Uterus (tissue), 4 donors: ENCODE data around the gene EIF4A2. TPM values are rescaled to one million over a fixed set of nuclear protein-coding genes. Genes with fewer than 3 reads are reported as not detected.

Experiments
- DNase-seq, 2 donors: peaks; one replicate each; pipeline ENCODE4 v3.0.0-alpha.2; 2019 to 2020
- H3K27ac ChIP-seq, 2 donors: fragments of 200-600 bp; sonication (generic); 1 replicate in 1 of 2; 2 replicates in 1 of 2; pipeline ENCODE4 v1.5.1; 2016 to 2018
- H3K27me3 ChIP-seq, 2 donors: fragments of 200-600 bp; sonication (generic); one replicate each; pipeline ENCODE4 v1.5.1; 2018 to 2019; ENCODE audit warnings: control low read depth in 1 of 2
- H3K36me3 ChIP-seq, 2 donors: fragments of 200-600 bp; sonication (generic); one replicate each; pipeline ENCODE4 v1.5.1; 2019; ENCODE audit warnings: control low read depth in 1 of 2
- H3K4me1 ChIP-seq, 2 donors: fragments of 200-600 bp; sonication (generic); one replicate each; pipeline ENCODE4 v1.5.1; 2018 to 2019; ENCODE audit warnings: control low read depth in 1 of 2
- H3K4me3 ChIP-seq, 2 donors: fragments of 200-600 bp; sonication (generic); 1 replicate in 1 of 2; 2 replicates in 1 of 2; pipeline ENCODE4 v1.5.1; 2018 to 2019; ENCODE audit warnings: mild to moderate bottlenecking in 1 of 2
- H3K9me3 ChIP-seq, 2 donors: fragments of 200-600 bp; sonication (generic); one replicate each; pipeline ENCODE4 v1.5.1; 2019; ENCODE audit warnings: control low read depth in 1 of 2
- POLR2A ChIP-seq, 2 donors: fragments of 450-650 bp; IDR thresholded peaks; one replicate each; pipeline ENCODE4 v1.6.1; 2016; ENCODE audit warnings: antibody characterized with exemption in 2 of 2, mild to moderate bottlenecking in 1 of 2, moderate library complexity in 1 of 2
- intact Hi-C: fragments of 100-400 bp; cut with DNase I; formaldehyde crosslinking; loops from one replicate; pipeline ENCODE4 v1.15.1; 2023; ENCODE audit warnings: low total_unique reads
- total RNA-seq, 4 donors: library from RNA; depleted of rRNA in 3 of 4; stranded (reverse); fragments of >200 nt in 3 of 4; gene quantifications; one replicate each; pipeline versions ENCODE4 v1.1.0 to v1.2.4, GENCODE V29; 2014 to 2023
- TF ChIP-seq, protein P1 (sequence below), 4 experiments: fragments of 200-600 bp in 2 of 4; fragments of 450-650 bp in 2 of 4; sonication (generic) in 2 of 4; IDR thresholded peaks; one replicate each; pipeline ENCODE4 v1.5.1; 2016 to 2019; ENCODE audit warnings: antibody characterized with exemption in 4 of 4, mild to moderate bottlenecking in 2 of 4, moderate library complexity in 1 of 4
- donor health status: DM: yes; HTN: yes; CAD: no.

The EIF4A2 gene
- total RNA-seq, 4 donors from 2014 or later: 429 to 1,121 (median 514) TPM

DNA sequence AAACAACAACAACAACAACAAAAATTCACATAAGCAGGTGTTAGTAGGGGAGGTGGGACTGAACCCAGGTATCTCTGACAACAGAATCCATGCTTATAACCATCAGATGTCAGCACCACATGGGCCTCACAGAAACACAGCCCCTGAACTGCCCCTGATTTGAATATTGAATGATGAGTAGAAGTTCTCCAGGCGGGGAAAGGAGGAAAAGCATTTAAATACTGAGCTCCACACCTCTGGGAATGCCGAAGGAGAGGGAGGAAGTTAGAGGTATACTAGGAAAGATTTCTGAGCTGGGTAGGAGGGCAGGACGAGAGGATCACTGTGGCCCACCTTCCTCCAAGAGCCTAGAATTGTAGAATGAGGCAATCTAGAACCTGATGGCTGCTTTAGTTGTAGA lies 31.9 kb upstream of the EIF4A2 start:
- Histone ChIP-seq H3K4me1 (no peaks in the 10 kb centered on the region), H3K36me3 (no peaks in the 10 kb centered on the region), H3K27me3 (no peaks in the 10 kb centered on the region), H3K9me3 (no peaks in the 10 kb centered on the region), H3K27ac (no peak overlapping the region), H3K4me3 (no peak overlapping the region)
- no peak for DNase-seq
- intact Hi-C loops: no loop called here
- TF ChIP-seq, protein P1, sequence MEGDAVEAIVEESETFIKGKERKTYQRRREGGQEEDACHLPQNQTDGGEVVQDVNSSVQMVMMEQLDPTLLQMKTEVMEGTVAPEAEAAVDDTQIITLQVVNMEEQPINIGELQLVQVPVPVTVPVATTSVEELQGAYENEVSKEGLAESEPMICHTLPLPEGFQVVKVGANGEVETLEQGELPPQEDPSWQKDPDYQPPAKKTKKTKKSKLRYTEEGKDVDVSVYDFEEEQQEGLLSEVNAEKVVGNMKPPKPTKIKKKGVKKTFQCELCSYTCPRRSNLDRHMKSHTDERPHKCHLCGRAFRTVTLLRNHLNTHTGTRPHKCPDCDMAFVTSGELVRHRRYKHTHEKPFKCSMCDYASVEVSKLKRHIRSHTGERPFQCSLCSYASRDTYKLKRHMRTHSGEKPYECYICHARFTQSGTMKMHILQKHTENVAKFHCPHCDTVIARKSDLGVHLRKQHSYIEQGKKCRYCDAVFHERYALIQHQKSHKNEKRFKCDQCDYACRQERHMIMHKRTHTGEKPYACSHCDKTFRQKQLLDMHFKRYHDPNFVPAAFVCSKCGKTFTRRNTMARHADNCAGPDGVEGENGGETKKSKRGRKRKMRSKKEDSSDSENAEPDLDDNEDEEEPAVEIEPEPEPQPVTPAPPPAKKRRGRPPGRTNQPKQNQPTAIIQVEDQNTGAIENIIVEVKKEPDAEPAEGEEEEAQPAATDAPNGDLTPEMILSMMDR (IDR thresholded peaks at IDR 0.05): no peak
- no peak for TF ChIP-seq POLR2A (IDR thresholded peaks at IDR 0.05)

DNA sequence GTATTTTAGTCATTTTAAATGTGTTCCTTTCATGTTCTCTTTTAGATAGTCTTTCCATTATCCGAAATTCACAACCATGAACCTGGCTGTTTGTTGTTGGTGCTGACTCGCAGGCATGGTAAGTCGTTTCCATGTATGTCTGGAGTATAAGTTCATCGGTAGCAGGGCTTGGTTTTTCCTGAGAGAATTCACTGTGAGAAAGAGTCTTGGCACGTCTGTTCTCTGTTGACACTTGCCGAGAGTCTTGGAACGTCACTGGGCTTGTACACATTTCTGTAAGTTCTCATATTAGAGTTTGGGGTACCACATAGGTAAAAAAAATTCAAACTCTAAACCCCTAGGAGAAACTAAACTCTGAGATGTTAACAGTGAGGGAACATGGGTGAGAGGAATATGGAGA lies 29.4 kb upstream of the EIF4A2 start:
- TF ChIP-seq, protein P1 (IDR thresholded peaks at IDR 0.05): no peak
- no peak for TF ChIP-seq POLR2A (IDR thresholded peaks at IDR 0.05)
- no peak for DNase-seq
- no peaks in the 10 kb centered on the region for H3K36me3 ChIP-seq
- no peak overlapping the region for H3K27ac ChIP-seq
- H3K4me3 ChIP-seq: no peak overlapping the region
- no peaks in the 10 kb centered on the region for H3K27me3 ChIP-seq
- intact Hi-C loops: no loop called here
- H3K4me1 ChIP-seq: no peaks in the 10 kb centered on the region
- H3K9me3 ChIP-seq: no peaks in the 10 kb centered on the region

DNA sequence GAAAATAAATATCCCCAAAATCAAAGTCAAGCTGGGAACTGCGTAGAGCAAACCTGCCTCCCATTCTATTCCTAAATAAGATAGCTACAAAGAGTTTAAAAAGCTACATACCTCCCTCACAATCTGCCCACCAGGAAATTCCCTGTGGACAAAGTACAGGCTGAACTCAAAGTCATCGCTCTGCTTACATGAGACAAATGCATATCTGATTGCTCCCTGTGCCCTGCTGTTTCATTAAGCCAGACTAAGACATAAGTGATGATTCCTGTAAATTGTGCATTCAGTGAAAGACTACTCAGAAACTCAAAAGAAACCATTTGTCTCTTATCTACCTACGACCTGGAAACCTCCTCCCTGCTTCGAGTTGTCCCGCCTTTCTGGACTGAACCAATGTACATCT lies 28.5 kb upstream of the EIF4A2 start:
- Histone ChIP-seq H3K27me3 (no peaks in the 10 kb centered on the region), H3K4me3 (no peak overlapping the region), H3K4me1 (no peaks in the 10 kb centered on the region), H3K9me3 (no peaks in the 10 kb centered on the region), H3K27ac (no peak overlapping the region), H3K36me3 (no peaks in the 10 kb centered on the region)
- intact Hi-C loops: no loop called here
- DNase-seq: no peak
- TF ChIP-seq, protein P1 (IDR thresholded peaks at IDR 0.05): no peak
- no peak for TF ChIP-seq POLR2A (IDR thresholded peaks at IDR 0.05)

DNA sequence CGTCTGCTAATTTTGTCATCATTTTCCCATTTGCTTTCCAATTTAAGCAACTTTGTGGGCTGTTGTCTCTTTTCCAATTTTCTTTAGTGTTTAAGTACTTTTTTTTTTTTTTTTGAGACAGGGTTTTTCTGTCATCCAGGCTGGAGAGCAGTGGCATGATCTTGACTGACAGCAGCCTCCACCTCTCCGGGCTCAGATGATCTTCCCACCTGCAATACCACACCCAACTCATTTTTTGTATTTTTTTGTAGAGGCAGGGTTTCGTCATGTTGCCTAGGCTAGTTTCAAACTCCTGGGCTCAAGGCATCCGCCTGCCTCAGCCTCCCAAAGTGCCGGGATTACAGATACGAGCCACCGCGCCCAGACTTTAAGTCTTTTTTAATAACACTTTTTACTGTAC lies 26.2 kb upstream of the EIF4A2 start:
- TF ChIP-seq, protein P1 (IDR thresholded peaks at IDR 0.05): no peak
- TF ChIP-seq POLR2A (IDR thresholded peaks at IDR 0.05): no peak
- Histone ChIP-seq H3K4me1 (no peaks in the 10 kb centered on the region), H3K36me3 (no peaks in the 10 kb centered on the region), H3K4me3 (no peak overlapping the region), H3K27ac (no peak overlapping the region), H3K9me3 (no peaks in the 10 kb centered on the region), H3K27me3 (no peaks in the 10 kb centered on the region)
- DNase-seq: no peak
- intact Hi-C loops: no loop called here

DNA sequence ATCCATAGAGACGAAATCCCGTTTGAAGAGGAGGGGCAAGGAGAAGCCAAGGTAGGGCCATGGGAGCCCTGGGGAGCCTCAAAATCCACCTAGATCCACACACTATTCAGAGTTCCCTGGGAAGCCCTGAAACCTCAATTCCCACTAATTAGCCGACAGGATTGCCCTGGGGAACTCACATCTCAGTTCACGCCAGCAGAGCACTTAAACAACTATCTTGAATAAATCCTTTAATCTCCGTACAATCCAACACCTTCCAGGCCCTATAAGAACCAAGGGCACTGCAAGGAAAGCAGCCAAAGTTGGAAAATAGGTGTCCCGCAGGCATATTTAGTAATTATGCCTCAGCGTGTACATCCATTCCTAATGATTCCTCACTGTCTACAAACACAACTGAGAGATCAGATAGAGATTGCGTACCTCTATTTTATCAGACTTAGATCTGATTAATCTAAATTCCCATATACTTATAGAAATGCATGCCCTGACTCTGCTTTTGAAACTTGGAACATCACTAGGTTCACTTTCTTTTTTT lies 25.6 kb upstream of the EIF4A2 start:
- DNase-seq: no peak
- no peak overlapping the region for H3K4me3 ChIP-seq
- H3K27ac ChIP-seq: no peak overlapping the region
- TF ChIP-seq POLR2A (IDR thresholded peaks at IDR 0.05): no peak
- TF ChIP-seq, protein P1 (IDR thresholded peaks at IDR 0.05): no peak
- H3K36me3 ChIP-seq: no peaks in the 10 kb centered on the region
- H3K4me1 ChIP-seq: no peaks in the 10 kb centered on the region
- intact Hi-C loops: no loop called here
- H3K9me3 ChIP-seq: no peaks in the 10 kb centered on the region
- no peaks in the 10 kb centered on the region for H3K27me3 ChIP-seq
